CD4-positive, alpha-beta memory T cell (primary cell): ENCODE results near the gene CST9. TPM values are rescaled to one million over a fixed set of nuclear protein-coding genes. Genes with fewer than 3 reads are reported as not detected.
A peak's percentile ranks its signal among the peaks of the same experiment; 100 is the strongest.

Source experiments
- CTCF ChIA-PET: fragments of 350-600 bp; sonication (Branson Sonifier 250); formaldehyde crosslinking; loops from one replicate; lab custom pipeline; 2021; ENCODE audit warnings: inconsistent platforms; ENCODE audit not compliant: partially characterized antibody; lab: Charles Lee
- POLR2A ChIA-PET: fragments of 350-600 bp; sonication (Branson Sonifier 250); formaldehyde crosslinking; loops from one replicate; lab custom pipeline; 2021; ENCODE audit not compliant: partially characterized antibody; lab: Charles Lee
- DNase-seq, 5 donors: peaks; one replicate each; pipeline versions ENCODE4 v3.0.0 to v3.0.0-alpha.2; 2020 to 2022; ENCODE audit warnings: mixed read lengths in 1 of 5
- H3K27ac ChIP-seq: one replicate; pipeline ENCODE4 v1.7.0; 2013; ENCODE audit warnings: low read depth, low read length
- H3K27me3 ChIP-seq: 2 replicates; pipeline ENCODE4 v1.7.0; 2013; ENCODE audit warnings: mild to moderate bottlenecking, low read length, moderate library complexity; ENCODE audit not compliant: insufficient read depth
- H3K36me3 ChIP-seq: 2 replicates; pipeline ENCODE4 v1.7.0; 2013; ENCODE audit warnings: mild to moderate bottlenecking, low read length, moderate library complexity; ENCODE audit not compliant: insufficient read depth
- H3K4me1 ChIP-seq: 2 replicates; pipeline ENCODE4 v1.7.0; 2013; ENCODE audit warnings: mild to moderate bottlenecking, low read length, moderate library complexity; ENCODE audit not compliant: insufficient read depth
- H3K4me3 ChIP-seq, 2 donors: one replicate each; pipeline ENCODE4 v1.7.0; 2013; ENCODE audit warnings: low read length in 2 of 2, mild to moderate bottlenecking in 1 of 2
- H3K9me3 ChIP-seq, 2 donors: one replicate each; pipeline ENCODE4 v1.7.0; 2013; ENCODE audit warnings: low read length in 2 of 2, control low read depth in 1 of 2; ENCODE audit not compliant: control insufficient read depth in 1 of 2
- H3K27ac Mint-ChIP-seq, 7 donors: one replicate each; pipeline ENCODE4 v1.8.0; 2020 to 2021; ENCODE audit warnings: mixed read lengths in 7 of 7, mild to moderate bottlenecking in 6 of 7, inconsistent platforms in 3 of 7, moderate library complexity in 3 of 7
- H3K27me3 Mint-ChIP-seq, 2 donors: one replicate each; pipeline ENCODE4 v1.8.0; 2020 to 2021; ENCODE audit warnings: mixed read lengths in 2 of 2
- H3K36me3 Mint-ChIP-seq, 2 donors: one replicate each; pipeline ENCODE4 v1.8.0; 2020 to 2021; ENCODE audit warnings: mixed read lengths in 2 of 2, inconsistent platforms in 1 of 2, mild to moderate bottlenecking in 1 of 2
- H3K4me1 Mint-ChIP-seq, 4 donors: one replicate each; pipeline ENCODE4 v1.8.0; 2020 to 2021; ENCODE audit warnings: mixed read lengths in 4 of 4, mild to moderate bottlenecking in 1 of 4
- H3K4me3 Mint-ChIP-seq, 8 donors: one replicate each; pipeline ENCODE4 v1.8.0; 2020 to 2021; ENCODE audit warnings: mixed read lengths in 8 of 8, mild to moderate bottlenecking in 7 of 8, moderate library complexity in 6 of 8, inconsistent platforms in 3 of 8
- H3K9me3 Mint-ChIP-seq, 8 donors: one replicate each; pipeline ENCODE4 v1.8.0; 2020 to 2021; ENCODE audit warnings: mixed read lengths in 8 of 8, mild to moderate bottlenecking in 5 of 8, inconsistent platforms in 3 of 8, moderate library complexity in 1 of 8
- intact Hi-C: fragments of 100-400 bp; cut with micrococcal nuclease; formaldehyde crosslinking; loops from one replicate; pipeline ENCODE4 v1.15.1; 2023
- polyA plus RNA-seq, 2 donors: library from polyadenylated mRNA; unstranded; fragments of 300-500 nt; fragmentation: Illumina TruSeq; gene quantifications; one replicate each; pipeline ENCODE4 v1.2.3, GENCODE V29; 2021
- total RNA-seq, 2 experiments: library from RNA; stranded (reverse); gene quantifications; one replicate each; pipeline ENCODE4 v1.2.3, GENCODE V29; 2021

Gene CST9
- total and polyA plus RNA-seq, 4 experiments from 2014 or later = not detected

DNA sequence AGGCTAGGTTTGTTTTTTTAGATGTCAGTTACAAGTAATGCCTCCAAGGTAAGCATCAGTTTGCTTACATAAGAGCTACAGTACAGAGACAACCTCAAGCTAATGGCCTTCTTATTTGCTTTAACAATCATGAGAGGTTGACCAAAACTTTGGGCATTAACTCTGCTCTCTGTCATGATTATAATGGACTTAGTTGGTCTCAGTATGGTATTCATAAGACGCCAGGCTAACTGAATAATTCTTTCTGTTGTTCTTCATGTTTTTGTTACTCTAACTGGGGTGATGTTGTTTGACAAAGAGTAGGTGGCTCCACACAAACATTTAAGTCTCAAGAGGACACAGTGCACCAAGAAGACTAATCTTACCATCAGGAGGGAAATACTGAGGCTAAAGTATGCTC is 9.8 kb downstream of the CST9 start:
- CTCF ChIA-PET = no interaction called here
- no peaks in the 10 kb centered on the region for H3K4me1 Mint-ChIP-seq
- no peak overlapping the region for H3K27ac Mint-ChIP-seq
- Histone ChIP-seq H3K27me3 (no peaks in the 10 kb centered on the region), H3K4me3 (no peak overlapping the region), H3K27ac (no peak overlapping the region), H3K36me3 (no peaks in the 10 kb centered on the region), H3K4me1 (no peaks in the 10 kb centered on the region), H3K9me3 (no peaks in the 10 kb centered on the region)
- DNase-seq = no peak
- no peak overlapping the region for H3K4me3 Mint-ChIP-seq
- no peaks in the 10 kb centered on the region for H3K9me3 Mint-ChIP-seq
- H3K27me3 Mint-ChIP-seq = no peaks in the 10 kb centered on the region
- POLR2A ChIA-PET = no interaction called here
- intact Hi-C loops = no loop called here
- no peaks in the 10 kb centered on the region for H3K36me3 Mint-ChIP-seq

GRCh38 chr20:23588434-23589403 is 17.0 kb downstream of the CST9 start:
- H3K9me3 Mint-ChIP-seq = peaks cover 0 to 8% (median 0%) of the 10 kb centered on the region in 8 donors
- H3K4me3 Mint-ChIP-seq = peak overlapping the region in 3 of 8 donors; percentile 39 to 66 (median 39)
- H3K27ac Mint-ChIP-seq = peak overlapping the region in 1 of 7 donors; percentile 77
- Histone ChIP-seq H3K4me1 (no peaks in the 10 kb centered on the region), H3K36me3 (no peaks in the 10 kb centered on the region), H3K27ac (no peak overlapping the region), H3K4me3 (no peak overlapping the region), H3K27me3 (no peaks in the 10 kb centered on the region), H3K9me3 (no peaks in the 10 kb centered on the region)
- no peaks in the 10 kb centered on the region for H3K36me3 Mint-ChIP-seq
- H3K27me3 Mint-ChIP-seq = peaks cover 2 to 20% of the 10 kb centered on the region in 2 donors
- ChIA-PET CTCF (no interaction called here), POLR2A (no interaction called here)
- DNase-seq = no peak
- no peaks in the 10 kb centered on the region for H3K4me1 Mint-ChIP-seq
- intact Hi-C loops = no loop called here

DNA sequence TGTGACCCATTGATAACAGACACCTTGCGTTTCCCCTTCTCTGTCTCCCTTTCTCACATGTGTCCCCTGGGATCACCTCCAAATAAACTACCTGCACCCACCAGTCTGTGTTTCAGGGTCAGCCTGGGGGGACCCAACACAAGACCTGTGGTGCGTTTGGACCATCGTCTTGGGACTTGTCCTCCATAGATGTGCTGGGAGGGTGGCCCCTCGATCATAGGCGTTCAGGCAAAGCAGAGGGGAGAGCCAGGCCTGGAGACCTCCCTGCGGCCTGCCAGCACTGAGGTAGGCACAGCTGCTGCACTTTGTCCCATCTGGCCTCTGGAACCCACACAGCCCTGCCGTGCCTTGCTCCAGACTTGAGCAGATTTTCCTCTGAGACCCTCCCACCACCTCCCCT is 18.1 kb downstream of the CST9 start:
- POLR2A ChIA-PET = no interaction called here
- Mint-ChIP-seq H3K4me1 (no peaks in the 10 kb centered on the region), H3K9me3 (peaks cover 0 to 8% (median 0%) of the 10 kb centered on the region in 8 donors), H3K27ac (no peak overlapping the region), H3K27me3 (peaks cover 4 to 20% of the 10 kb centered on the region in 2 donors), H3K4me3 (no peak overlapping the region), H3K36me3 (no peaks in the 10 kb centered on the region)
- intact Hi-C loops = no loop called here
- Histone ChIP-seq H3K4me1 (no peaks in the 10 kb centered on the region), H3K4me3 (no peak overlapping the region), H3K36me3 (no peaks in the 10 kb centered on the region), H3K27ac (no peak overlapping the region), H3K9me3 (no peaks in the 10 kb centered on the region), H3K27me3 (no peaks in the 10 kb centered on the region)
- DNase-seq = no peak
- CTCF ChIA-PET = no interaction called here

DNA sequence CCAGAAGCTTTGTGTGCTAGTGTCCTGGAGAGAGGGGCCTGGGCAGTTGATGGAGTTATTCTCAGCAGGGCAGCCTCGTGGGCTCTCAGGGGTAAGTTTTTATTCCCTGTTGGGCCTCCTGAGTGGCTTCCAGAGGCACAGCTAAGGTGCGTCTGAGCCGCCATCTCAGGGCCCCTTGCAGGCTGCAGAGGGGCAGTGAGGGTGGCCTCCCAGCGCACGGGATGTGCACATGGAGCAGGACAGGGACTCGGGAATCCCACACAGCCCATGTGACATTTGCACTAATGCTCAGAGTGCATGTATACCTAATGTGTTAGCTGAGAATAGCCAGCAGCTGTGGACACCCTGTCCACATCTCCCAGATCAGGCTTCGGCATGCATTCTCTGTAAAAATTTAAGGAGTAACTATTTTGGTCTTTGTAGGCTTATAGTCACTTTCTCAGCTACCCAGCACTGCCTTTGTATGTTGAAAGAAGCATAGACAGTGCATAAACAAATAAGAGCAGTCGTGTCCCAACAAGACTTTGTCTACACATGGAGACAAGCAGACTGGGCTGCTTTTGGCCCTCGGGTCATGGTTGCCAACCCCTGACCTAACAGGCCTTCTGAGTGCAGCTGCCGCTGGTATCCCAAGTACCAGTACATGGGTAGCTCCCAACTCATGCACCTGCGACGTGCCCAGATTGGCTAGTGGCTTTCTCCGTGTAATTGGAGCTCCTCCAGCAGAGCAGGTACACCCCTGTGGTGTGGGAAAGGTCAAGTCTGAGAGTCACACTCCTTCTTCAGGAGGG is 18.8 kb downstream of the CST9 start:
- no peaks in the 10 kb centered on the region for H3K4me1 Mint-ChIP-seq
- no peak for DNase-seq
- H3K36me3 ChIP-seq = no peaks in the 10 kb centered on the region
- no peaks in the 10 kb centered on the region for H3K27me3 ChIP-seq
- H3K4me1 ChIP-seq = no peaks in the 10 kb centered on the region
- no peaks in the 10 kb centered on the region for H3K36me3 Mint-ChIP-seq
- intact Hi-C loops = no loop called here
- H3K27ac ChIP-seq = no peak overlapping the region
- H3K9me3 Mint-ChIP-seq = peaks cover 0 to 8% (median 0%) of the 10 kb centered on the region in 8 donors
- CTCF ChIA-PET = no interaction called here
- H3K27me3 Mint-ChIP-seq = peaks cover 4 to 24% of the 10 kb centered on the region in 2 donors
- no peak overlapping the region for H3K4me3 Mint-ChIP-seq
- POLR2A ChIA-PET = no interaction called here
- H3K27ac Mint-ChIP-seq = peak overlapping the region in 1 of 7 donors; percentile 9
- H3K9me3 ChIP-seq = no peaks in the 10 kb centered on the region
- no peak overlapping the region for H3K4me3 ChIP-seq

DNA sequence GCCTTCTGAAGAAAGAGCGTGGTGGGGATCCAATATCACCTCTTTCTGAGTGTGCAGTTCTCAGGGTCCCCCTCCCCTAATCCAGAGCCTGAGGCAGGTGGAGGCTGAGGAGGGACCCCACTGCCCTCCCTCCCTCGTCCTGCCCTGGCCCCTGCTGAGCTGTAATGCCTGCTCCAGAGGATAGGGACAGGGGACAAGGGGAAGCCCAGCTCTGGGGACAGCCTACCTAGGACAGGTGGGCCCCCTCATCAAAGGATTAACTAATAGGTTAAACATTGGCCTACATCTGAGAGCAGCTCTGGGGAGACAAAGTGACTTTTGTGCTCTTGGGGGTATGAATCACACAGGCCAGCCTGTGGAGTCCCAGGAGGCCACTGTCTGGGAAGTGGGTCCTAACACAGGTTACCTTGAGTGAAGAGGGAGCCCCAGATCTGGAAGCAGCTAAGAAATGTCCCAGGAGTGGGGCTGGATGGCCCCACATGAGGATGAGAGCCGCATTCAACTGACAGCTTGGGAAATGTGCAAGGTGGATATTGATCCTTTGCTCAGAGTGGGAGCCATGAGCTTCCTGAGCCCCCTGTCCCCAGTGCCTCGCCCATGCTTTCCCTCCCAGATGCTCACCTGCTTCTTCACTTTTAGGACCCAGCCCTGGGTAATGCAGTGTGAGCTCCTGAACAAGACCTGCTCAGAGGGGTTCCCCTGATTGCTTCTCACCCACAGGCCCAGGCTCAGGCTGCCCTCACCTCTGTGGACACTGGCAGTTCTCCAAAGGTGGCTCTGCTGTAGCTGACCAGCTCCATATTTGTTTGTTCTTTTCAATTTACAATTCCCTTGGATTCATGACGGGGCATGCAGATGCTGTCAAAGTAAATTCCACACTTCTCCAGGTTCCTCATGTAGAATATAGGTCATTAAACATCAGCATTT is 19.6 kb downstream of the CST9 start:
- peaks cover 6 to 26% of the 10 kb centered on the region in 2 donors for H3K27me3 Mint-ChIP-seq
- Histone ChIP-seq H3K4me3 (no peak overlapping the region), H3K9me3 (no peaks in the 10 kb centered on the region), H3K27me3 (no peaks in the 10 kb centered on the region), H3K27ac (no peak overlapping the region), H3K36me3 (no peaks in the 10 kb centered on the region), H3K4me1 (no peaks in the 10 kb centered on the region)
- intact Hi-C loops = no loop called here
- no peak overlapping the region for H3K4me3 Mint-ChIP-seq
- no peaks in the 10 kb centered on the region for H3K36me3 Mint-ChIP-seq
- H3K27ac Mint-ChIP-seq = no peak overlapping the region
- ChIA-PET POLR2A (no interaction called here), CTCF (no interaction called here)
- no peak for DNase-seq
- peaks cover 0 to 8% (median 3%) of the 10 kb centered on the region in 8 donors for H3K9me3 Mint-ChIP-seq
- no peaks in the 10 kb centered on the region for H3K4me1 Mint-ChIP-seq

- Mint-ChIP-seq H3K27me3 (peaks cover 6 to 26% of the 10 kb centered on the region in 2 donors), H3K36me3 (no peaks in the 10 kb centered on the region), H3K4me1 (no peaks in the 10 kb centered on the region), H3K9me3 (peaks cover 0 to 9% (median 3%) of the 10 kb centered on the region in 8 donors), H3K4me3 (no peak overlapping the region), H3K27ac (no peak overlapping the region)
- H3K4me3 ChIP-seq = no peak overlapping the region
- no peak overlapping the region for H3K27ac ChIP-seq
- ChIA-PET POLR2A (no interaction called here), CTCF (no interaction called here)
- intact Hi-C loops = no loop called here
- H3K27me3 ChIP-seq = no peaks in the 10 kb centered on the region
- no peak for DNase-seq
- H3K9me3 ChIP-seq = no peaks in the 10 kb centered on the region
- H3K36me3 ChIP-seq = no peaks in the 10 kb centered on the region
- H3K4me1 ChIP-seq = no peaks in the 10 kb centered on the region
These were observed 20.3 kb downstream of the CST9 start for GRCh38 chr20:23585449-23585807.
